HTR-8/SVneo (cell line): ENCODE results near the gene TBC1D5.
"Not testable (repeated sequence)": the region's sequence is repeated elsewhere in the genome, so short reads cannot be mapped to it uniquely, and the experiment has no call there.

Experiments
- DNase-seq: peaks from one replicate; pipeline ENCODE4 v3.0.0; 2011; ENCODE audit warnings: low spot score, mixed read lengths; ENCODE audit not compliant: insufficient read length
- FAIRE-seq: peaks from 2 replicates; lab custom pipeline; 2011; peaks lifted over from hg19 to GRCh38; lab: Jason Lieb, UNC

The TBC1D5 gene

DNA sequence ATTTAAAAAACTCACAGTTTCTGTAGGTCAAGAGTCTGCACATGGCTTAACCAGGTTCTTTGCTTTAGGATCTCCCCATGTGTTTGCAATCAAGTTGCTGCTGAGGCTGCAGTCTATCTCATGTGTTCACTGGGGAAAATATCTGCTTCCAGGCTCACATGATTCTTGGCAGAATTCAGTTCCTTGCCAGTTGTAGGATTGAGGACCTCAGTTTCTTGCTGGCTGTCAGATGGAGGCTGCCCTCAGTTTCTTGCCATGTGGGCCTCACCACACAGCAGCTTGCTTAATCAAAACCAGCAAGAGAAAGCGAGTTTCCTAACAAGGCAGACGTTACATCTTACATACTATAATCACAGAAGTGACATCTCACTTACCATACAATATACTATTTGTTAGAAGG lies 10.0 kb upstream of the TBC1D5 start:
- DNase-seq (no peak), FAIRE-seq (no peak)

DNA sequence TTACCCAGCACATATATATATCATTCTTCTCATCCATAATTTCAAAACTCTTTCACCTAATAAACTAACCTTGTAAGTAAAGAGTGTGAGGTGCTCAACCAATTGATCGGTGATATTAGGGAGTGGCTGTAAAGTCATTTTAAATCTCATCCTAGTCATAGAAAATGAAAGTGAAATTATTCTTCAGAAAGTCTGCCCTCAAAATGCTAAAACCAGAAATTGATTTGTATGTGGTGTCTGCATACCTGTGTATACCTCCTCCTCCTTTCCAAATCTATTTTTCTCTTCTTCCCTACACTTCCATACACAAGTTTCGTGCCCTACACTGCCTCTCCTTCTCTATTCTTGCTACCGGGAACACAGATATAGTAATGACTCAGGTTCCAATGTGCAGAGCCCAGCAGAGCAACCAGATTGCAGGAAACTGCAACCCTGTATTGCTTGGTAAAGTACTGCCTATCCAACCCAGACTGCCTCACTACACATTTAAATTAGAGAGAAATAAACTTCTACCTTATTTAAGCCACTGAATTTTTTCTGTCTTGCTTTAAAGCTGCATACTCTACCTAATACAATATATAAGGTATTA lies 7.4 kb upstream of the TBC1D5 start:
- DNase-seq (no peak), FAIRE-seq (no peak)

DNA sequence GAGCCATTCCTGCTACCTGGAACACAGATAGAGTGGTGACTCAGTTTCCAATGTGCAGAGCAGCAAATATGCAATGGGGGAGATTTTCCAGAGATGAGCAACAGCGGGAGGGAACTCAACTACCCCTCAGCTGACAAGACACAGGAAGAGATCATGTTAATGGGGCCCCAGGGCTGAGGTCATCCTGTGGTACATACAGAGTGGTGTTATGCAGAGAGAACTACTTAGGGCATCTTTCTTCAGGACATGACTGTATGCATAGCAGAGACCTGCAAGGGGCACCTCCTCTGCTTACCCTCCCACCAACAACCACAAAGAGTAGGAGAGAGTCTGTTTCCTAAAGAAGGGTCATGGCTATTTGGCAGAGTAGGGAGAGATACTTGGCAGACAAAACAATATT lies 6.8 kb upstream of the TBC1D5 start:
- no peak for FAIRE-seq
- no peak for DNase-seq

DNA sequence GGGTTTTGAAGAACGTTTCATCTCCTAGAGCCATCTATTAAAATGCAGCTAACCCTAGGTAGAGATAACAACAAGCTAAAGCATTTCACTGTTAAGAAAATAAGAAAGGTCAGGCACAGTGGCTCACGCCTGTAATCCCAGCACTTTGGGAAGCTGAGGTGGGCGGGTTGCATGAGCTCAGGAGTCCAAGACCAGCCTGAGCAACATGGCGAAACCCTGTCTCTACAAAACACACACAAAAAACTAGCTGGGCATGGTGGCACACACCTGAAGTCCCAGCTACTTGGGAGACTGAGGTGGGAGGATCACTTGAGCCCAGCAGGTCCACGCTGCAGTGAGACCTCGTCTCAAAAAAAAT lies 5.4 kb upstream of the TBC1D5 start:
- DNase-seq (no peak), FAIRE-seq (no peak)

DNA sequence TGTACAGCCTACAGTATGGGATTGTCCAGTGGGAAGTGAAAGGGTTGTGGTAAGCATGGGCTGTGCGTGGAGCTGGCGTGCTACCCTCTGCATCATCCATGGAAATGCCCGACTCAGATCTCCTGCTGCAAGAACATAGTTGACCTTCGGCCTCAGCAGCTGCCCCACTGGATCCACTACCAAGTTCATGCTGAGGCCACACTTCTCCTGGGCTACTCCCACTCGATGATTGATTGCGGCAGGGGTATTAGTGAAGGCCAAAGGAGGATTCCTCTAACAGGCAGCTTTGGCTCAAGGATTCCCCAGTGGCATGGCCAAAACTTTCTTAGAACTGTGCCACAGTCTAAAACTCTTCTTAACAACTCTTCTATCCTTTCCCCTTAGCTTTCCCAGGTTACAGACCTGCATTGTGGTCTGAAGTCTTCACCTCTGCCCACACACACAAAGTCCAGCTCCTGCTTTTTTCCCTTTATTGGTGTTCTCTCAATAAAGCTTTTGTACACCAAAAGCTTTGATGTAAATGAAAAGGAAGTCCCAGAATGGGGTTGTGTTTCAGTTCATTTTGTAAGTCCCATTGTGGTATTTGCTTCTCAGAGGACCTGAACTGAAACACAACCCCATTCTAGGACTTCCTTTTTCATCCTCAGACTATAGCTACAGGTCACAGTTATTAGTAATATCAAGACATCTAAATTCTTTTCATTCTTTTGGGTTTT lies 4.9 kb upstream of the TBC1D5 start:
- no peak for DNase-seq
- no peak for FAIRE-seq

DNA sequence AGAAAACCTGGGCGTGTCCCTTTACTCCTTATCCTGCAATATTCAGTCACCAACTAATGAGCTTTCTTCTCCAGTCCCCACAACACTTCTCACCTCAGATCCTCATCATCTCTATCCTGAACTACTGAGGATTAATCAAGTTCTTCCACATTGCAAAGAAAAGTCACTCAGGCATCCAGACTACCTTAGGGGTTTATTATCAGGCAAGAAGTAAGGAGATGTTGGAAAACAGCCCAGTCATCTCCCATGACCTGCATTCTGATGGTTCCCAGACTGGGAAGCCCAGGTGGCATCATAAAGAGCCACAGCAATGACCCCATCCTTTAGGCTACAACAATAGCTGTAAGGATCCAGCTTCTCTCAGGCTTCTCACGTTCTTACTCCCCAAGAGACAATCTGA lies 3.5 kb upstream of the TBC1D5 start:
- FAIRE-seq (no peak), DNase-seq (no peak)

DNA sequence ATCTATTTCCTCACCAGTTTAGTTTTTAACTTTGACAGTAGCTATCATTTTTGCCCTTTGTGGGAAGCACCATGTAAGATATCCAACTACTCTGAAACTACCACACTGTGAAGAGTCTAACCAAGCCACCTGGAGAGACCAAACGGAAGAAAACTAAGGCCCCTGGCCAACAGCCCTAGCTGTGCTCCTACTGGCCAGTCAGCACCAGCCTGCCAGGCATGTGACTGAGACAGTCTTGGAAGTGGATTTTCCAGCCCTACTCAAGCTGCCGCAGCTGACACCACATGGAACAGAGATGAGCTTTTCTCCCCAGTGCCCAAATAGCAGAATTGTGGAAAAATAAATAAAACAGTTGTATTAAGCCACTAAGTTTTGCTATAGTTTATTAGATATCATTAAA lies 2.9 kb upstream of the TBC1D5 start:
- DNase-seq (no peak), FAIRE-seq (no peak)

DNA sequence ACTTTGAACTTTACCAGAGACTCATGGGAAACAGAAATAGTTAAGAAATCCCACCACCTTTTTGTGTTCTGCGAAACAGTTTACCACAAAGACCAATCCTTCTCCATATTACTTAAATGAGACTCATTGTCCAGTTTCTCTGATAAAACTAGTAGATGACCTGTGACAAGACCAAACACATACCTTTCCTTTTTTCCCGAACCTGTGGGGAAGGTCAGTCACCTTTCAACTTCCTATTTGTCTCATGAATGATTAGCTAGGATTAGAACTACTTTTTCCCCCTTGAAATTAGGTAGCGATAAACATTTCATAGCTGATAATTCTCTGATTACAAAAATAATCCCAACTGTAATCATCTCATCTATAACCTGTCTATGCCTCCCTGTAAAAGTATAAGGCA lies 2.3 kb upstream of the TBC1D5 start:
- no peak for DNase-seq
- FAIRE-seq, result no peak

DNA sequence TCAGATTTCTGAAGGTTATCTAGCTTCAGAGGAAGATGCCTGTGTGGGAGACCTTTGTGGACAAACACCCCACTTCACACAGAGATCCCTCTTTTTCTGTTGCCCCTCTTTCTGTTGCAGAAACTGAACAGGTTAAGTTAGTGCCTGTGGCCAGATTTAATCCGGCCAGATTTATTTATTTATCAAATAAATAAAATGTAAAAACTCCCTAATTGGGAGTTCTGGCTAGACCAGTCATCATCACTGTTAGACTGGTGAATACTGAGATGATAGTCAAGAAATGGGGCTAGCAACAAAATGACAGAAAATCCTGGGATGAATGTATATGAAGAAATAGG lies 1.2 kb upstream of the TBC1D5 start:
- no peak for DNase-seq
- no peak for FAIRE-seq

DNA sequence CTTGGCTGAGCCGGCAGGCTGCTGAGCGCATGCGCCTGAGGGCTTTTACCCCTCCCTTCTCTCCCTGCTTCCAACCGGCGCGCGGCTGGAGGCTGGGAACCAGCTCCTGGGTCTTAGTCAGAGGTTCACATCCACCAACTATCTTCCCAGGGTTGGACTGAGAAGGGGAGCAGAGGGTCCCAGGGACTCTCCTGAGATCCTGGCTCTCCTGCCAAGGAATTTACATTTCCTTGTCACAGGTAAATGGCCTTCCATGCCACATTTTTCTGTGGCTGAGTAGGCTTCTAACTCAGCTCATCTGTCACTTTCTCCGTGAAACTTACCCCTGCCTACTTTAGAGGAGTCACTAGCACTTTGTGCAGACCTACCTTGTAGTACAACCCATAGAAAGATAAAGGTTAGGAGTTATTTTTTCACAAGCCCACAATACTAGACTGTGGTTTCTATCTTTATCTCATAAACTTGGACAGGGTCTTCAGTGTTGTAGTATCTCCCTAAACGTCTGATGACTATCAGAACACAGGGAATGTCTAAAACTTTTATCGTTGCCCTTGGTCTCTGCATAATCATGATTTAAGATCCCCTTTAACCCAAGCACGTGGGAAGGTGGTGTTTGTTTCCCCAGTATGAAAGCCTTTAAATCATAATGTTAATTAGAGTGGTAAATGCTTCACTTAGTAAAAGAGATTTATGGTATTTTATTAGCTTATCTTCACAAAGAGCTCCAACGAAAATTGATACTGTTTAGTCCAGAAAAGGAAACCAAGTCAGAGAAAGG lies 638 bp upstream of the TBC1D5 start:
- peak; percentile 94 for DNase-seq
- no peak for FAIRE-seq

DNA sequence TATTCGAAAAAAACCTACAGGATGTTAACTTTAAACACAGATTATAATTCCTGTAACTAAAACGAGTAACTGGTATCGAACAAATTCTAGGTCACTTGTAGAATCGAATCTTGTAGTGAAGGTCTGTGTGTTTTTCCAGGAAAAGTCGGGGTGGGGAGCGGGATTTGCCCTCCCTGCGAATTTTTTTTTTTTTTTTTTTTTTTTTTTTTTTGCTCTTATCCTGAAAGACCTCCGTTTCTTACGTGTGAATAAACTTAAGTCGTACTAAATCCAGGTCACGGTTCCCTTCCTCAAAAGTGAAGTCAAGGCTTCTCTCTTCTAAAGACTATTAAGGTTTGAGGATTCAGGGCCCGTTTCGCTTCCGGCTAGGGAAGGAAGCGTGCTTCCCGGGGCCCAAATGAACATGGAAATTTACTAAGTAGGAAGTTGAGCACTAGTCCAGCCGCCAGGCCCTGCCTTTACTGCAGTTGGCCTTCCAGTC lies 770 bp downstream of the TBC1D5 start:
- FAIRE-seq, result no peak
- DNase-seq, result no peak

DNA sequence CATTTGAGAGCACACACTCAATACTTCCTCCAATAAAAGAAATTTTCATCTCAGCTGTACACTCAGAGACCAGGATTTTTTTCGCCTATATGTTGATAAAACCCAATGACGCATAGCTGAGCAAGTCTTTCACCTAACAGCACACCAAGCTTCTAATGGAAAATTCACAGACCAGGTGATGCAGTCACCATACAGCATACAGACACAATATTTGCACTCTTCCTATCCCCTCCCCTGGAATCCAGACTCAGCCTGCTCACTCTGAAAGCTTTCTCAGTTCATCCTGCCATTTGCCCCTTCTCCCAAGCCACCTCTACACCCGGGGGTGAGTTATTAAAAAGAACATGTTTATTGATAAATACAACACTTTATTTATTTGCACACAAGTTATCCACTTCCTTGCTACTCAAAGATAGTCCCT lies 1.7 kb downstream of the TBC1D5 start:
- DNase-seq, result no peak
- FAIRE-seq, result no peak

DNA sequence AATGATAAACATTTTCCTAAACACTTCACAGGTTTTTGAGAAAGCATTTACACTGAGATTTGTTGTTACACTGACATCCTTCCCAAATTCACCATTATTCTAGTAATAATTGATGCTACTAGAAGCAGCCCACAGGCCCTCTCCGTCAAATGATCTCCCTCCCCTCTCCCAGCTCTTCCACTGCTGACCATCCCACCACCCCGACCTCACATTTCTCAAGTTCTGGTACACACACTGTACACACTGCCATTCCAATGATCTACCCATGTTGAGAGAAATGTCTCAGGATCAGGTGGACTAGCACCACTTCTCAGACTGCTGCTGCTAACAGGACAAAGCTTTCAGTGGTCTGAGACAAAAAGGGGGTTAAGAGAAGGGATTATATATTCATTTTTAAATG lies 3.5 kb downstream of the TBC1D5 start:
- no peak for FAIRE-seq
- no peak for DNase-seq

DNA sequence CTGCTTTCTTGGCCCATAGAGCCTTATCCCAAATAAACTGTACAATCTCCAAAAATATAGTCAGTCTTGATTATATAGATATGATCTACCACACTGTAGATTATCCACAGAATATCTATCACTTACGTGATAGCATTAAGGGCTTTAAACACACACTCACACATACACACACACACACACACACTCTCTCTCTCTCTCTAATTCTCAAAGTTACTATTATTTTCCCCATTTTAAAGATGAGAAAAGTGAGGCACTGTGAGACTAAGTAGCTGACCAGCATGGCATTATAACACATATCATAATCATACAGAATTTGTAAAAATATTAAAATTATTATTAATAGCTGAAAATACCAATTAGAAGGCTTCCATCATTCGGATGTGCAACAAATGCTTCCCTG lies 4.2 kb downstream of the TBC1D5 start:
- no peak for FAIRE-seq

DNA sequence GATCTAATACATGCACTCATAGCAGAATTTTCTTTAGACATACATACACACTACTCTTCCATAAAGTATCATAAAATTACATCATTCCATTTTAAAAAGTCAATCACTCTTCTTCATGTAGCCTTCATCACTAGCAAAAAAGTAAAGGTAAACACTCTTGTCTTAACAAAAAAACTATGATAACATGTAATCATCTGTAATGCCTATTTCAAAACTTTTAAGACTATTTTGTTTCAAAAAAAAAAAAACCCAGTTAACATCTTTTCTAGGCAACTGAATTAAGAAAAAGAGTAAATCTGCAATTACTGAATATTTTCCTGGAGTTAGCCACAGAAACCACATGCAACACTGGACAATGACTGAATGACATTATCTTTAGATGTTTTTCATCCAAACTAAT lies 4.8 kb downstream of the TBC1D5 start:
- DNase-seq, result no peak
- FAIRE-seq, result no peak

More for the DNA sequence above, 4.2 kb downstream of the TBC1D5 start:
- DNase-seq, result no peak

DNA sequence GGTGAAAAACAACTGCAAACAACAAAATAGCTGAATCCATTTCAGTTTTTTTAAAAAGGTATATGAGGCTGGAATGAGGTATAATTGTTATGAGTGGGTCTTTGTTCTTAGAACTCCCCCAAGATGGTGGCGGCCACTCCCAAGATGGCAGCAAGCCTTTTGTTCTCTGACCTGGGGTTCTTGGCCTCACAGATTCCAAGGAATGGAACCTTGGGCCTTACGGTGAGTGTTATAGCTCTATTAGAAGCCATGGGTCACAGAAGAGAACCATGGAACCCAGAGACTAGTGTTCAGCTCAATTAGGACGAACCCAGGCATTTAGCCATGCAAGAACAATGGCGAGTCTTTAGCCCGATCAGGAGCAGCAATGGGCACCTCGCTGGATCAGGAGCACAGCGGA lies 7.1 kb downstream of the TBC1D5 start:
- not testable (repeated sequence) for DNase-seq, FAIRE-seq

DNA sequence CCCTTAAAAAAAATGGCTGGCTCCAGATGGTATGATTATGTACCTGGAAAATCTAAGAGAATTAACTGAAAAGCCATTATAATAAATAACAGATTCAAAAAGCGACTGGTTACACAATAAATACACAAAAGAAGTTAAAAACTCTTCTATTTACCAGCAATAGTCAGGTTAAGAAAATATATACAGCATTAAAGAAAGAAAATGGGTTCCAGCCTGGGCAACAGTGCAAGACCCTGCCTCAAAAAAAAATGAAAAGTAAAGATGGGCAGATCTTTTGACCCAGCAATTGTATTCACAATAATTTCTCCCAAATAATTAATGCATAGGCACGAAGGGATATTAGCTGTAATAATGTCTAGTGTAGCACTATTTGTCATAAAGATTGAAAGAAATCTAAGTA lies 8.7 kb downstream of the TBC1D5 start:
- no peak for FAIRE-seq

DNA sequence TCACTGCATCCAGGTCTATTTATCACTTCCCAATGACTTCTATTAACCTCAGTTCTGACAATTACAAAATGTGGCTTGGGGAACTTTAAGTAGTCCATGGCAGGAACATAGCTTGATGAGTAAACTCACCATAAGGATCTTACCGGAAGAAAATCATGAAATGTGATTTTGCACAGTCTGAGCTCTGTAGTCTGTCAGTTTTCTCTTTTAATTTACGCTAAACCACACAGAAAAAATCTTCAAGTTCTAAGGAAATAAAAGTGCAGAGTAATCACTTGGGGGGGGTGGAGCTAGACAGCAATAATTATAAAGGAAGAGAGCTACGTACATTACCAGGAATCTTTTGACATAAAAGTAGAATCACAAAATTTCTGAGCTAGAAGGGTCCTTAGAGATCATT lies 9.2 kb downstream of the TBC1D5 start:
- no peak for DNase-seq
- no peak for FAIRE-seq

More for the DNA sequence above, 8.7 kb downstream of the TBC1D5 start:
- DNase-seq, result no peak

DNA sequence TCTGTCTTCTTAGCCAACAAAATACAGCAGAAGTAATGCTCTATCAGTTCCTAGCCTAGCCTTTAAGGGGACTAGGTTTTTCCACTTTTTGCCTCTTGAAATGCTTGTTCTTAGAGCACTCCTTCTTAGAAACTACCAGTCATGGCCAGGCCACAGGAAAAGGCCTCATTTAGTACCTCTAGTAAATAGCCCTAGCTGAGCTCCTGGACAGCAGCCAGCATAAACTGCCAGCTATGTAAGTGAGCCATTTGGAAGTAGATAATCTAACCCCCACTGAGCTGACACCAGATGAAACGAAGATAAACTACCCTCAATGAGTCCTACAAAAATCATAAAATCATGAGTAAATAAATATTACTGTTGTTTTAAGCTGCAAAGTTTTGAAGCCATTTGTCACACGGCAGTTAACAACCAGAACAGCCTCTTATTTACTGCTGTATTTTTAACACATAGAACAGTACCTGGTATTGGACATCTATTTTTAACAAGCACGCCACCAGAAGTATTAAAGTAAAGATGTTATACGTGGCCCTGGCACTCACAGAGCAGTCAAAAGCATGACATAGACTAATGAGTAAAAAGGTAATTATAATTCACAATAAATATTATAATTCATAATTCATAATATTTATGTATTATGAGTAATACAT lies 12.0 kb downstream of the TBC1D5 start:
- DNase-seq, result no peak
- no peak for FAIRE-seq

DNA sequence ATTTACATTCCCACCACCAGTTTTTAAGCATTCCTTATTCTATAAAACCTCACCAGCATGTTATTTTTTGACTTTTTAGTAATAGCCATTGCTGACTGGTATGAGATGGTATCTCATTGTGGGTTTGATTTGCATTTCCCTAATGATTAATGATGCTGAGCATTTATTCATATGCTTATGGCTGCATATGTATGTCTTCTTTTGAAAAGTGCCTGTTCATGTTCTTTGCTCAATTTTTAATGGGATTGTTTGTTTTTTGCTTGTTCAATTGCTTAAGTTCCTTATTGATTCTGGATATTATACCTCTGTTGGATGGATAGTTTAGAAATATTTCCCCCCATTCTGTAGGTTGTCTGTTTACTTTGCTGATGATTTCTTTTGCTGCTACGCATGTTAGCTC lies 16.1 kb downstream of the TBC1D5 start:
- FAIRE-seq (no peak), DNase-seq (no peak)

DNA sequence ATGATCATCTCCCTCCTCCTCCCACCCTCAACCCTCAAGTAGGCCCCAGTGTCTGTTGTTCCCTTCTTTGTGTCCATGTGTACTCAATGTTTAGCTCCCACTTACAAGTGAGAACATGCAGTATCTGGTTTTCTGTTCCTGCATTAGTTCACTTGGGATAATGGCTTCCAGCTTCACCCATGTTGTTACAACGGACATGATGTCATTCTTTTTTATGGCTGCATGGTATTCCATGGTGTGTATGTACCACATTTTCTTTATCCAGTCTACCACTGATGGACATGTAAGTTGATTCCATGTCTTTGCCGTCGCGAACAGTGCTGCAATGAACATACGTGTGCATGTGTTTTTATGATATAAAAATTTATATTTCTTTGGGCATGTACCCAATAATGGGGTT lies 16.6 kb downstream of the TBC1D5 start:
- not testable (repeated sequence) for DNase-seq, FAIRE-seq
